IMR-90 (cell line): ENCODE measurements around the gene MTMR2. TPM values are rescaled to one million over a fixed set of nuclear protein-coding genes. Genes with fewer than 3 reads are reported as not detected.

Source experiments
- ATAC-seq: fragments of 200-7000 bp; cut with Tn5 transposase; 2 replicates; pipeline ENCODE4 v1.9.1; 2020; ENCODE audit warnings: low read depth, mild to moderate bottlenecking, moderate library complexity
- BruUV-seq: library from RNA; stranded (reverse); fragments of 400-500 nt; replicated peaks from 2 replicates; lab custom pipeline; 2021; lab: Mats Ljungman, UMichigan
- CTCF ChIA-PET: fragments of 300-600 bp; formaldehyde crosslinking; extraction: SDS; loops from one replicate; lab custom pipeline; 2021; ENCODE audit warnings: antibody characterized with exemption; lab: Yijun Ruan, JAX
- POLR2A ChIA-PET: fragments of 300-600 bp; sonication (Branson Sonifier 250); formaldehyde crosslinking; loops from one replicate; lab custom pipeline; 2022; ENCODE audit warnings: antibody characterized with exemption; ENCODE audit not compliant: unreplicated experiment; lab: Charles Lee
- DNase-seq: peaks from one replicate; pipeline ENCODE4 v3.0.0; 2013
- H2AFZ ChIP-seq: replicated peaks from 2 replicates; pipeline ENCODE3; 2013; ENCODE audit warnings: low read length, mild to moderate bottlenecking; ENCODE audit not compliant: poor library complexity
- H2AK5ac ChIP-seq: 2 replicates; pipeline ENCODE4 v1.6.1; 2013; ENCODE audit warnings: low read depth, low read length, inconsistent platforms
- H2AK9ac ChIP-seq: replicated peaks from 2 replicates; pipeline ENCODE3; 2013; ENCODE audit warnings: mild to moderate bottlenecking, low read depth, low read length, moderate library complexity; ENCODE audit not compliant: poor library complexity
- H2BK120ac ChIP-seq: 2 replicates; pipeline ENCODE4 v1.6.1; 2013; ENCODE audit warnings: low read depth, low read length, inconsistent platforms
- H2BK15ac ChIP-seq: 3 replicates; pipeline ENCODE4 v1.6.1; 2013; ENCODE audit warnings: low read depth, low read length, inconsistent platforms
- H2BK20ac ChIP-seq: 2 replicates; pipeline ENCODE4 v1.6.1; 2013; ENCODE audit warnings: low read depth, mild to moderate bottlenecking, inconsistent platforms, low read length, moderate library complexity
- H2BK5ac ChIP-seq: 2 replicates; pipeline ENCODE4 v1.6.1; 2013; ENCODE audit warnings: mild to moderate bottlenecking, low read depth, low read length, inconsistent platforms; ENCODE audit not compliant: poor library complexity, severe bottlenecking
- H3K14ac ChIP-seq: replicated peaks from 2 replicates; pipeline ENCODE4 v1.6.1; 2013; ENCODE audit warnings: low read depth, low read length, inconsistent platforms
- H3K18ac ChIP-seq: 2 replicates; pipeline ENCODE4 v1.6.1; 2013; ENCODE audit warnings: low read depth, low read length, control low read depth
- H3K23ac ChIP-seq: 2 replicates; pipeline ENCODE4 v1.6.1; 2013; ENCODE audit warnings: low read depth, low read length, inconsistent platforms
- H3K27ac ChIP-seq: 2 replicates; pipeline ENCODE4 v1.5.1; 2013; ENCODE audit warnings: mild to moderate bottlenecking, control low read depth, low read length; ENCODE audit not compliant: insufficient read depth
- H3K27me3 ChIP-seq: 2 replicates; pipeline ENCODE4 v1.6.1; 2013; ENCODE audit warnings: low read length; ENCODE audit not compliant: control insufficient read depth, insufficient read depth
- H3K36me3 ChIP-seq: 2 replicates; pipeline ENCODE4 v1.6.1; 2013; ENCODE audit warnings: low read length, mixed read lengths; ENCODE audit not compliant: control insufficient read depth, insufficient read depth
- H3K4ac ChIP-seq: 2 replicates; pipeline ENCODE4 v1.6.1; 2013; ENCODE audit warnings: low read depth, low read length, inconsistent platforms
- H3K4me1 ChIP-seq: 2 replicates; pipeline ENCODE4 v1.6.1; 2013; ENCODE audit warnings: low read length, mixed read lengths; ENCODE audit not compliant: control insufficient read depth, insufficient read depth
- H3K4me2 ChIP-seq: 2 replicates; pipeline ENCODE4 v1.6.1; 2013; ENCODE audit warnings: low read depth, mild to moderate bottlenecking, control low read depth, low read length, moderate library complexity
- H3K4me3 ChIP-seq: 2 replicates; pipeline ENCODE4 v1.5.1; 2013; ENCODE audit warnings: low read depth, mild to moderate bottlenecking, control low read depth, low read length, moderate library complexity; ENCODE audit not compliant: insufficient read depth
- H3K56ac ChIP-seq: 2 replicates; pipeline ENCODE4 v1.6.1; 2013; ENCODE audit warnings: low read length, inconsistent platforms; ENCODE audit not compliant: insufficient read depth; ENCODE audit errors: extremely low read depth
- H3K79me1 ChIP-seq, 2 experiments: 2 replicates each; pipeline ENCODE4 v1.6.1; 2013; ENCODE audit warnings: low read length in 2 of 2, inconsistent platforms in 1 of 2, low read depth in 1 of 2
- H3K9ac ChIP-seq: 2 replicates; pipeline ENCODE4 v1.6.1; 2013; ENCODE audit warnings: low read depth, low read length, control low read depth
- H3K9me1 ChIP-seq: 2 replicates; pipeline ENCODE4 v1.6.1; 2013; ENCODE audit warnings: low read length, inconsistent platforms; ENCODE audit not compliant: insufficient read depth
- H3K9me3 ChIP-seq: 2 replicates; pipeline ENCODE4 v1.6.1; 2013; ENCODE audit warnings: low read length; ENCODE audit not compliant: control insufficient read depth, insufficient read depth
- H4K20me1 ChIP-seq: 2 replicates; pipeline ENCODE4 v1.6.1; 2013; ENCODE audit warnings: low read length, inconsistent platforms; ENCODE audit not compliant: insufficient read depth
- H4K5ac ChIP-seq: 2 replicates; pipeline ENCODE4 v1.6.1; 2013; ENCODE audit warnings: mild to moderate bottlenecking, low read depth, low read length, control low read depth
- H4K8ac ChIP-seq, 2 experiments: 2 replicates each; pipeline ENCODE4 v1.6.1; 2013; ENCODE audit warnings: low read depth in 2 of 2, low read length in 2 of 2, control low read depth in 1 of 2, inconsistent platforms in 1 of 2
- H4K91ac ChIP-seq: 2 replicates; pipeline ENCODE4 v1.6.1; 2013; ENCODE audit warnings: low read depth, low read length, inconsistent platforms; ENCODE audit not compliant: insufficient read depth
- BHLHE40 ChIP-seq: fragments of 150-350 bp; IDR thresholded peaks from 2 replicates; pipeline ENCODE4 v1.6.1; 2016; ENCODE audit warnings: mild to moderate bottlenecking, low read depth, low read length
- WGBS, 2 experiments: methylation state at CpG; one replicate each; pipeline versions ENCODE4 v1.1.5 to v1.1.7; 2013; ENCODE audit warnings: missing lambda C conversion rate in 2 of 2; ENCODE audit not compliant: insufficient read length in 1 of 2; ENCODE audit errors: extremely low coverage in 2 of 2; 5-methylcytosine and 5-hydroxymethylcytosine counted together
- dilution Hi-C: fragments of 300-500 bp; cut with HindIII; formaldehyde crosslinking; loops from one replicate; pipeline ENCODE4 v1.14.3; 2018; ENCODE audit warnings: low sequenced_read_pairs; ENCODE audit not compliant: unreplicated experiment
- in situ Hi-C: fragments of 300-500 bp; cut with MboI; formaldehyde crosslinking; loops from 3 replicates; pipeline ENCODE4 v1.14.3; 2019; ENCODE audit warnings: low sequenced_read_pairs, inconsistent platforms, mixed read lengths
- intact Hi-C: fragments of 100-400 bp; cut with micrococcal nuclease; formaldehyde crosslinking; loops from 2 replicates; pipeline ENCODE4 v1.10.0; 2022
- polyA plus RNA-seq, 3 experiments: library from polyadenylated mRNA; depleted of rRNA; stranded (reverse); fragments of >200 nt; gene quantifications; 2 replicates each; pipeline ENCODE4 v1.2.3, GENCODE V29; 2012; ENCODE audit warnings: low replicate concordance in 1 of 3
- total RNA-seq: library from RNA; depleted of rRNA; stranded (reverse); fragments of >200 nt; gene quantifications from 2 replicates; pipeline ENCODE4 v1.2.3, GENCODE V29; 2012
- TF ChIP-seq, protein P1 (sequence below): conservative IDR thresholded peaks from 2 replicates; pipeline ENCODE4 v1.5.1; 2012; ENCODE audit warnings: mild to moderate bottlenecking, low read depth, low read length, improper control_type of control experiment

Gene MTMR2
- total and polyA plus RNA-seq, 2 of the 4 experiments (the other 2 are of a cell fraction) = 16.6 to 30.6 TPM

DNA sequence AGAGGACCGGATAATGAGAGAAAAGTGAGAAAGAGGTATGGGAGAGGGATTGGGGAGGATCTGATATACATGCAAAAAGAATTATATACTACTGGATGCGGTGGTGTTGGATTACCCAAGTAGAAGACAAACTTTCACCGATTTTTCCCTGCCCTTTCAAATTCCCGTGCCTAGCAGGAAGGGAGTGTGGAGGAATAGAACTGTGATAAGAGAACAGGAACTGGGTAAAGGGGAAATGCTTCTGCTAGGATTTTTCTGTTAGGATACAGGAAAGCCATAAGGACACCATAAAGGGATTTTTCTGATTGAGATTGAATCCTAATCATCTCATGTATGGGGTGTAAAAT, 480 bp upstream of the MTMR2 start:
- Histone ChIP-seq H3K79me1 (peaks cover 14 to 38% of the 10 kb centered on the region in 2 experiments), H3K9me1 (no peaks in the 10 kb centered on the region), H4K5ac (peak overlapping the region; percentile 86), H3K4me3 (peak overlapping the region; percentile 86), H3K23ac (peak overlapping the region; percentile 100), H3K18ac (peak overlapping the region; percentile 90), H4K8ac (peak overlapping the region; percentile 97 to 98), H4K20me1 (no peaks in the 10 kb centered on the region; the same call in 1 of the 2 replicates), H2BK5ac (peak overlapping the region; percentile 98), H3K4me1 (0 out of 2 replicates have a peak, but pooled peaks cover 1% of the 10 kb centered on the region), H3K56ac (peak overlapping the region; percentile 98), H2AK9ac (peak overlapping the region; percentile 97), H3K4me2 (peak overlapping the region; percentile 80), H3K9me3 (no peaks in the 10 kb centered on the region), H2BK20ac (peak overlapping the region; percentile 35), H2BK15ac (peak overlapping the region; percentile 98), H2BK120ac (peak overlapping the region; percentile 97), H3K27me3 (no peaks in the 10 kb centered on the region), H2AFZ (peak overlapping the region; percentile 98), H4K91ac (peak overlapping the region; percentile 97), H3K9ac (peak overlapping the region; percentile 100), H3K14ac (peak overlapping the region; percentile 98), H3K4ac (peak overlapping the region; percentile 99), H3K36me3 (no peaks in the 10 kb centered on the region), H2AK5ac (peak overlapping the region; percentile 97), H3K27ac (peak overlapping the region; percentile 99)
- peak; percentile 48 for DNase-seq
- ChIA-PET CTCF (interaction anchor here (1.5 kb wide), 1 partner anchor 101 kb away, joined by 3 read pairs; no protein-coding TSS in a partner anchor), POLR2A (no interaction called here)
- WGBS, 2 experiments = no CpG with 5 or more reads among the region's 4 CpGs
- peak; percentile 47 for ATAC-seq
- dilution Hi-C loops = no loop called here
- intact Hi-C loops = loop anchor here (1.0 to 10.0 kb wide), 6 partner anchors 47 to 468 kb away; partner anchors contain the start of genes CEP57 and JRKL
- in situ Hi-C loops = no loop called here
- BruUV-seq = TSS peak; percentile 95
- TF ChIP-seq, protein P1, sequence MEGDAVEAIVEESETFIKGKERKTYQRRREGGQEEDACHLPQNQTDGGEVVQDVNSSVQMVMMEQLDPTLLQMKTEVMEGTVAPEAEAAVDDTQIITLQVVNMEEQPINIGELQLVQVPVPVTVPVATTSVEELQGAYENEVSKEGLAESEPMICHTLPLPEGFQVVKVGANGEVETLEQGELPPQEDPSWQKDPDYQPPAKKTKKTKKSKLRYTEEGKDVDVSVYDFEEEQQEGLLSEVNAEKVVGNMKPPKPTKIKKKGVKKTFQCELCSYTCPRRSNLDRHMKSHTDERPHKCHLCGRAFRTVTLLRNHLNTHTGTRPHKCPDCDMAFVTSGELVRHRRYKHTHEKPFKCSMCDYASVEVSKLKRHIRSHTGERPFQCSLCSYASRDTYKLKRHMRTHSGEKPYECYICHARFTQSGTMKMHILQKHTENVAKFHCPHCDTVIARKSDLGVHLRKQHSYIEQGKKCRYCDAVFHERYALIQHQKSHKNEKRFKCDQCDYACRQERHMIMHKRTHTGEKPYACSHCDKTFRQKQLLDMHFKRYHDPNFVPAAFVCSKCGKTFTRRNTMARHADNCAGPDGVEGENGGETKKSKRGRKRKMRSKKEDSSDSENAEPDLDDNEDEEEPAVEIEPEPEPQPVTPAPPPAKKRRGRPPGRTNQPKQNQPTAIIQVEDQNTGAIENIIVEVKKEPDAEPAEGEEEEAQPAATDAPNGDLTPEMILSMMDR = no peak
- TF ChIP-seq BHLHE40 = peak; percentile 22; the same call in 1 of the 2 replicates
